OCI-LY1 (cell line): ENCODE measurements around the gene FCHSD1.

Experiments
- H2AFZ ChIP-seq: fragments of 200-600 bp; sonication (generic), shearing (Covaris generic); 2 replicates; pipeline ENCODE4 v1.6.0; 2014; ENCODE audit warnings: antibody characterized with exemption, mild to moderate bottlenecking, low read length
- H3F3A ChIP-seq: fragments of 200-600 bp; sonication (generic), shearing (Covaris generic); 2 replicates; pipeline ENCODE4 v1.6.0; 2014; ENCODE audit warnings: mild to moderate bottlenecking, antibody characterized with exemption, low read length, moderate library complexity; ENCODE audit not compliant: insufficient read depth
- H3K27ac ChIP-seq: fragments of 200-600 bp; sonication (generic); 2 replicates; pipeline ENCODE4 v1.5.1; 2014; ENCODE audit warnings: low read length, mixed run types, mild to moderate bottlenecking, low read depth; ENCODE audit not compliant: poor library complexity, severe bottlenecking
- H3K27me3 ChIP-seq: fragments of 200-600 bp; sonication (generic); 2 replicates; pipeline ENCODE4 v1.6.0; 2014; ENCODE audit warnings: antibody characterized with exemption, mild to moderate bottlenecking, low read length, moderate library complexity; ENCODE audit not compliant: insufficient read depth
- H3K36me3 ChIP-seq: fragments of 200-600 bp; sonication (generic); 2 replicates; pipeline ENCODE4 v1.6.1; 2014; ENCODE audit warnings: mild to moderate bottlenecking, antibody characterized with exemption, low read length, moderate library complexity, mixed read lengths; ENCODE audit not compliant: insufficient read depth
- H3K4me1 ChIP-seq: fragments of 200-600 bp; sonication (generic); 2 replicates; pipeline ENCODE4 v1.5.1; 2014; ENCODE audit warnings: mild to moderate bottlenecking, low read length, moderate library complexity; ENCODE audit not compliant: insufficient read depth, severe bottlenecking
- H3K4me2 ChIP-seq: fragments of 200-600 bp; sonication (generic), shearing (Covaris generic); 2 replicates; pipeline ENCODE4 v1.6.1; 2014; ENCODE audit warnings: low read length
- H3K4me3 ChIP-seq: fragments of 200-600 bp; sonication (generic); 2 replicates; pipeline ENCODE4 v1.5.1; 2014; ENCODE audit warnings: low read length, low read depth, mild to moderate bottlenecking, mixed read lengths; ENCODE audit not compliant: poor library complexity, severe bottlenecking
- H3K79me2 ChIP-seq: fragments of 200-600 bp; shearing (Covaris generic); 2 replicates; pipeline ENCODE4 v1.6.1; 2016; ENCODE audit warnings: mixed run types, low read length, mixed read lengths; ENCODE audit not compliant: insufficient read depth
- H3K9ac ChIP-seq: fragments of 200-600 bp; sonication (generic), shearing (Covaris generic); 2 replicates; pipeline ENCODE4 v1.6.1; 2014; ENCODE audit warnings: mild to moderate bottlenecking, low read length, mixed read lengths
- H3K9me2 ChIP-seq: fragments of 200-600 bp; sonication (generic), shearing (Covaris generic); 2 replicates; pipeline ENCODE4 v1.6.1; 2014; ENCODE audit warnings: low read depth, mild to moderate bottlenecking, low read length, mixed read lengths
- H3K9me3 ChIP-seq: fragments of 200-600 bp; shearing (Covaris generic); 2 replicates; pipeline ENCODE4 v1.6.1; 2014; ENCODE audit warnings: low read length, mixed read lengths
- H4K20me1 ChIP-seq: fragments of 200-600 bp; sonication (generic), shearing (Covaris generic); 2 replicates; pipeline ENCODE4 v1.6.0; 2016; ENCODE audit warnings: mild to moderate bottlenecking, low read length; ENCODE audit not compliant: insufficient read depth
- EZH2 ChIP-seq: fragments of 200-600 bp; sonication (generic), shearing (Covaris generic); IDR thresholded peaks from 2 replicates; pipeline ENCODE4 v1.8.0; 2017; ENCODE audit warnings: borderline replicate concordance, mixed run types, mild to moderate bottlenecking, antibody characterized with exemption, low read length, moderate library complexity, mixed read lengths
- TF ChIP-seq, protein P1 (sequence below): fragments of 200-600 bp; sonication (generic), shearing (Covaris generic); IDR thresholded peaks from 2 replicates; pipeline ENCODE4 v1.5.1; 2017; ENCODE audit warnings: mild to moderate bottlenecking, antibody characterized with exemption, low read length, moderate library complexity, mixed read lengths

FCHSD1 gene

DNA sequence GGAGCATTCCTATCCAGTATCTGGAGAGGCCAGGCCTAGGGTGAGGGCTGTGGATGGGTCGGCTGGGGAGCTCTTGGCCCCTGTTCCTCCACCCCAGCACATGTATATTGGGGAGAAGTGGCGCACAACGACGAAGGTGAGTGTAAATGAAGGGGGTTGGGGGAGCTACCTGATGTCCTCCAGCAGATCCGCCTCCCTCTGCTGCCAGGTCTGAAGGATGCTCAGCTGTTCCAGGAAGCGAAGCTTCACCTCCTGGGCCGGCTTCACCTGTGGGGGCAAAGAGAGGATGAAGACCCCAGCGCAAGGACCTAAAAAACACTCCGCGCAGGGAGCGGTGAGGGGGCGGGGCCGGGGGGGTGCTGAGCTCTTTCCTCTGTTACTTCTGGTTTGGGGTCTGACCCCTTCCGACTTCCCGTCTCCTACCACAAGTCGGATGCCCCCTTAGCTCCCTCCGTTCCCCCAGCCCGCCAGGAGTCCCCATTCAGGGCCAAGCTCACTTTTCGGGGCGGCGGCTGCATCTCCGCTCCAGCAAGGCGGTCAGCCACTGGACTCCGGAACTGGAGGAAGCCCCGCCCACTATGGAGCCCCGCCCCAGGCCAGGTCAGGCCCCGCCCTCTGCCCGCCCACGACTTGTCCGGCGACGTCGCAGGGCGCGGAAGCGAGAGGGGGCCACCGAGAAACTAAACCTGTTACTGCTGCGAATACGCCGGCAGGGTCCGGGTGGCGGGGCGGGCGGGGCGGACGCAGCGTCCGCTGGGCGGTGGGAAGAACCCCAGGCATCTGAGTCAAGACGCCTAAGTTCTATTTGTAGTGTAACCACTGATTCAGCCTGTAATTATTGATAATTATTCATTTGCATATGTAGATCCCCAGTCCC lies at the start of gene FCHSD1:
Gene FCHSD1, minus strand, starts transcription at position 568 of the 877 bp plus-strand sequence. Its CDS starts 50 bp downstream, at position 518.
- Histone ChIP-seq H3K27me3 (no peaks in the 10 kb centered on the region; the same call in 1 of the 2 replicates), H3K27ac (no peak within 1 kb of the TSS), H3F3A (no peaks in the 10 kb centered on the region), H3K36me3 (peaks cover 7% of the 10 kb centered on the region; the same call in 1 of the 2 replicates), H4K20me1 (no peaks in the 10 kb centered on the region), H2AFZ (peak within 1 kb of the TSS; percentile 72), H3K79me2 (no peaks in the 10 kb centered on the region), H3K4me3 (peak within 1 kb of the TSS; percentile 92), H3K4me1 (peaks cover 15% of the 10 kb centered on the region), H3K9ac (peak within 1 kb of the TSS; percentile 65), H3K4me2 (peak within 1 kb of the TSS; percentile 91), H3K9me3 (no peaks in the 10 kb centered on the region), H3K9me2 (no peaks in the 10 kb centered on the region)
- TF ChIP-seq EZH2: no peak
- TF ChIP-seq, protein P1, sequence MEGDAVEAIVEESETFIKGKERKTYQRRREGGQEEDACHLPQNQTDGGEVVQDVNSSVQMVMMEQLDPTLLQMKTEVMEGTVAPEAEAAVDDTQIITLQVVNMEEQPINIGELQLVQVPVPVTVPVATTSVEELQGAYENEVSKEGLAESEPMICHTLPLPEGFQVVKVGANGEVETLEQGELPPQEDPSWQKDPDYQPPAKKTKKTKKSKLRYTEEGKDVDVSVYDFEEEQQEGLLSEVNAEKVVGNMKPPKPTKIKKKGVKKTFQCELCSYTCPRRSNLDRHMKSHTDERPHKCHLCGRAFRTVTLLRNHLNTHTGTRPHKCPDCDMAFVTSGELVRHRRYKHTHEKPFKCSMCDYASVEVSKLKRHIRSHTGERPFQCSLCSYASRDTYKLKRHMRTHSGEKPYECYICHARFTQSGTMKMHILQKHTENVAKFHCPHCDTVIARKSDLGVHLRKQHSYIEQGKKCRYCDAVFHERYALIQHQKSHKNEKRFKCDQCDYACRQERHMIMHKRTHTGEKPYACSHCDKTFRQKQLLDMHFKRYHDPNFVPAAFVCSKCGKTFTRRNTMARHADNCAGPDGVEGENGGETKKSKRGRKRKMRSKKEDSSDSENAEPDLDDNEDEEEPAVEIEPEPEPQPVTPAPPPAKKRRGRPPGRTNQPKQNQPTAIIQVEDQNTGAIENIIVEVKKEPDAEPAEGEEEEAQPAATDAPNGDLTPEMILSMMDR: no peak

DNA sequence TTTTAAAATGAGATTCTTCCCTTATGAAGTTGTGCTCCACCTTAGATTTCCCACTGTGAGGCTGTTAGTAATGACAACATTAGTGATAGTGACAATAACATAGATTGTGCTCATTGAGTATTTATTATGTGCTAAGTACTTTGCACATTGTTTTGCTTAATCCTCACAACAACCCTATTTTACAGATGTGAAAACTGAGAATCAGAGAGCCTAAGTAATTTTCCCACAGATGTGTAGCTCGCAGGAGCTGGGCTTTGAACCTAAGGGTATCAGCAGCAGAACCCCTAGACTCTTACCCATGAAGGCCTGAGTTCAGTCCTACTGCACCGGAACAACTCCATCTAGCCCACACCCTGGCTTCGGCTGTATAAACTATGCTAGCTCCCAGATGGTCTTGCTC lies 46.4 kb upstream of the FCHSD1 start:
- H3K36me3 ChIP-seq: no peaks in the 10 kb centered on the region
- no peaks in the 10 kb centered on the region; the same call in 1 of the 2 replicates for H3K27me3 ChIP-seq
- no peaks in the 10 kb centered on the region for H3K9me3 ChIP-seq
- H3K4me3 ChIP-seq: no peak overlapping the region
- H3F3A ChIP-seq: no peaks in the 10 kb centered on the region
- no peak overlapping the region for H3K9ac ChIP-seq
- H3K4me1 ChIP-seq: peaks cover 10% of the 10 kb centered on the region
- H3K79me2 ChIP-seq: no peaks in the 10 kb centered on the region
- H4K20me1 ChIP-seq: no peaks in the 10 kb centered on the region
- no peak for TF ChIP-seq EZH2
- TF ChIP-seq, protein P1: no peak
- H3K9me2 ChIP-seq: no peaks in the 10 kb centered on the region
- H3K27ac ChIP-seq: no peak overlapping the region
- H3K4me2 ChIP-seq: no peak overlapping the region
- no peak overlapping the region for H2AFZ ChIP-seq

DNA sequence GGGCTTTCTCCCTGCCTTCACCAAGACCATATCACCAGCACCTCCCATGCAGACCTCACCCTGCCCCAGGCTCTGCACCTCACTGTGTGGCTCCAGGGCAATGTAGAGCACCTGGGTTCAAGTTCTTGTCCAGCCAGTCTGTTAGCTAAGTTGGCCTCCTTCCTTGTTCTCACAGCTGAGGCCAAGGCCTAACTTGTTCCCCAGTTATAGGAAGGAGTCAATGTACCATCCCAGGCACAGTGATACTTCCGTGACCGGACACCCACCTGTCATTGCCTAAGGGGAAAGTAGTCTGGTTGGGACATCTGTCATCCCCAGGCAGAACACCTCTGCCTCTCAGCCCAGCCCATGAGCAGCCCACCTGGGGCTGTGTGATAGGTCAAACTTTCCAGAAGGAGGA lies 45.2 kb upstream of the FCHSD1 start:
- no peak overlapping the region for H3K4me2 ChIP-seq
- H3K27ac ChIP-seq: no peak overlapping the region
- no peaks in the 10 kb centered on the region for H3K79me2 ChIP-seq
- no peak overlapping the region for H3K9ac ChIP-seq
- no peaks in the 10 kb centered on the region for H3K9me2 ChIP-seq
- H3K36me3 ChIP-seq: no peaks in the 10 kb centered on the region
- no peak for TF ChIP-seq EZH2
- TF ChIP-seq, protein P1: no peak
- H3K4me3 ChIP-seq: no peak overlapping the region
- no peak overlapping the region for H2AFZ ChIP-seq
- H4K20me1 ChIP-seq: no peaks in the 10 kb centered on the region
- H3K4me1 ChIP-seq: peaks cover 16% of the 10 kb centered on the region
- H3K27me3 ChIP-seq: peaks cover 4% of the 10 kb centered on the region
- no peaks in the 10 kb centered on the region for H3F3A ChIP-seq
- no peaks in the 10 kb centered on the region for H3K9me3 ChIP-seq
